PC-3 (cell line): ENCODE measurements around the gene CLINT1. TPM values are rescaled to one million over a fixed set of nuclear protein-coding genes. Genes with fewer than 3 reads are reported as not detected.

ENCODE experiments used
- ATAC-seq: fragments of 200-7000 bp; cut with Tn5 transposase; 2 replicates; pipeline ENCODE4 v1.9.1; 2020; ENCODE audit warnings: mild to moderate bottlenecking, moderate library complexity
- BruUV-seq: library from RNA; stranded (reverse); fragments of 400-500 nt; replicated peaks from 2 replicates; lab custom pipeline; 2021; lab: Mats Ljungman, UMichigan
- CTCF ChIA-PET: fragments of 300-600 bp; sonication (Branson Sonifier 250); formaldehyde crosslinking; loops from one replicate; lab custom pipeline; 2022; ENCODE audit warnings: antibody characterized with exemption; lab: Charles Lee
- POLR2A ChIA-PET: fragments of 300-600 bp; sonication (Branson Sonifier 250); formaldehyde crosslinking; loops from one replicate; lab custom pipeline; 2022; ENCODE audit warnings: antibody characterized with exemption; ENCODE audit not compliant: unreplicated experiment; lab: Charles Lee
- DNase-seq: peaks from one replicate; pipeline ENCODE4 v3.0.0-alpha.2; 2015
- H2AFZ ChIP-seq: fragments of 300-600 bp; sonication (generic); 2 replicates; pipeline ENCODE4 v1.6.0; 2016; ENCODE audit warnings: antibody characterized with exemption, low read length
- H3F3A ChIP-seq: fragments of 300-600 bp; sonication (generic); one replicate; pipeline ENCODE4 v1.6.0; 2017; ENCODE audit warnings: antibody characterized with exemption, low read length, control low read depth, mild to moderate bottlenecking; ENCODE audit not compliant: unreplicated experiment
- H3K27ac ChIP-seq: fragments of 300-600 bp; sonication (generic); 2 replicates; pipeline ENCODE4 v1.5.1; 2016; ENCODE audit warnings: mild to moderate bottlenecking, low read length
- H3K27me3 ChIP-seq: fragments of 300-600 bp; sonication (generic); 2 replicates; pipeline ENCODE4 v1.6.1; 2016; ENCODE audit warnings: low read length, mixed read lengths
- H3K36me3 ChIP-seq: fragments of 300-600 bp; sonication (generic); 2 replicates; pipeline ENCODE4 v1.6.1; 2016; ENCODE audit warnings: low read depth, mixed run types, low read length, mixed read lengths
- H3K4me1 ChIP-seq: fragments of 300-600 bp; sonication (generic); 2 replicates; pipeline ENCODE4 v1.5.1; 2016; ENCODE audit warnings: low read length; ENCODE audit not compliant: insufficient read depth
- H3K4me2 ChIP-seq: fragments of 300-600 bp; sonication (generic); 2 replicates; pipeline ENCODE4 v1.6.0; 2016; ENCODE audit warnings: low read length
- H3K4me3 ChIP-seq: fragments of 300-600 bp; sonication (generic); 2 replicates; pipeline ENCODE4 v1.5.1; 2016; ENCODE audit warnings: mild to moderate bottlenecking, low read length, mixed read lengths
- H3K79me2 ChIP-seq: fragments of 300-600 bp; sonication (generic); 2 replicates; pipeline ENCODE4 v1.6.1; 2017; ENCODE audit warnings: low read length, mixed read lengths
- H3K9ac ChIP-seq: fragments of 300-600 bp; sonication (generic); 2 replicates; pipeline ENCODE4 v1.6.0; 2016; ENCODE audit warnings: mild to moderate bottlenecking, low read length
- H3K9me2 ChIP-seq: fragments of 300-600 bp; sonication (generic); replicated peaks from 2 replicates; pipeline ENCODE4 v1.6.1; 2016; ENCODE audit warnings: mixed run types, low read length, mixed read lengths
- H3K9me3 ChIP-seq: fragments of 300-600 bp; sonication (generic); 2 replicates; pipeline ENCODE4 v1.6.1; 2016; ENCODE audit warnings: low read length, mixed read lengths
- H4K20me1 ChIP-seq: fragments of 300-600 bp; sonication (generic); 2 replicates; pipeline ENCODE4 v1.6.1; 2016; ENCODE audit warnings: low read length, mixed read lengths
- CTCF ChIP-seq: fragments of 300-600 bp; sonication (generic); conservative IDR thresholded peaks from 2 replicates; pipeline ENCODE4 v1.5.1; 2017; ENCODE audit warnings: antibody characterized with exemption, low read depth, mild to moderate bottlenecking, low read length
- EZH2 ChIP-seq: fragments of 300-600 bp; sonication (generic); IDR thresholded peaks from one replicate; pipeline ENCODE4 v1.6.1; 2017; ENCODE audit warnings: antibody characterized with exemption, mild to moderate bottlenecking, low read length; ENCODE audit not compliant: unreplicated experiment
- EZH2phosphoT487 ChIP-seq: fragments of 300-600 bp; sonication (generic); IDR thresholded peaks from 2 replicates; pipeline ENCODE4 v1.6.1; 2018; ENCODE audit warnings: mild to moderate bottlenecking, antibody characterized with exemption, low read length, borderline replicate concordance
- intact Hi-C: fragments of 100-400 bp; cut with micrococcal nuclease; formaldehyde crosslinking; loops from 2 replicates; pipeline ENCODE4 v1.9.0; 2023
- total RNA-seq: library from RNA; depleted of rRNA; stranded (reverse); fragments of >200 nt; gene quantifications from 2 replicates; pipeline ENCODE4 v1.2.3, GENCODE V29; 2014

Gene CLINT1
- total RNA-seq, 1 experiment from 2014 or later = 125 TPM

DNA sequence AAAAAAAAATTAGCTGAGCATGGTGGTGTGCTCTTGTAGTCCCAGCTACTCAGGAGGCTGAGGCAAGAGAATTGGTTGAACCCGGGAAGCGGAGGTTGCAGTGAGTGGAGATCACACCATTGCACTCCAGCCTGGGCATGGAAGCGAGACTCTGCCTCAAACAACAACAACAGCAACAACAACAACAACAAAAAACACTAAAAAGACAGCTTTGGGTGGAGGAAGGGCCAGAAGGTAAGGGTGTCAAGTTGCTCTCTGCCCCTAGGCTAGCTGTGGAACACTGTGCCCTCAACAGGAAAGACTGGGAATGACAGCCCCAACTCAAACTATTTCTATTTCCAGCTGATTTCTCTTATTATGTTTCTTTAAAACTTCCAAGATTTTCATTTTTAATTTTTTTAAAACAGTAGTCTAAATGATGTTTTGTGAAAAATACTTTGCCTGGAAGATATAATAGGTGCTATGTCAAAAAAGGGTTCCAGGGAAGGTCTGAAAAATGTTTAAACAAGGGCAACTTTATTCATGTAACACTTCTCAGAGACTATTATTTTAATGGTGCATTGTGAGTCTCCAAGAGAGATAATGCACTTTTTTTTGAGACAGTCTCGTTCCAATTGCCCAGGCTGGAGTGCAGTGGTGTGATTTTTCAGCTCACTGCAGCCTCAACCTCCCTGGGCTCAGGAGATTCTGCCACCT, 29.9 kb downstream of the CLINT1 start:
- BruUV-seq = no TSS peak
- H3K79me2 ChIP-seq = peaks cover 81% of the 10 kb centered on the region
- DNase-seq = peak; percentile 60

GRCh38 chr5:157828105-157828943, 30.6 kb downstream of the CLINT1 start:
- H3K79me2 ChIP-seq = peaks cover 80% of the 10 kb centered on the region
- no peaks in the 10 kb centered on the region for H3K36me3 ChIP-seq
- CTCF ChIA-PET = no interaction called here
- no peak for DNase-seq
- H3K4me2 ChIP-seq = no peak overlapping the region
- no peaks in the 10 kb centered on the region for H3K27me3 ChIP-seq
- H3K4me1 ChIP-seq = no peaks in the 10 kb centered on the region
- H3K9me3 ChIP-seq = no peaks in the 10 kb centered on the region
- no TSS peak for BruUV-seq
- H3K27ac ChIP-seq = no peak overlapping the region
- H3K9me2 ChIP-seq = no peaks in the 10 kb centered on the region
- ATAC-seq = no peak; the same call in 1 of the 2 replicates
- H3F3A ChIP-seq = no peaks in the 10 kb centered on the region
- no peak overlapping the region for H3K4me3 ChIP-seq
- no peak for TF ChIP-seq CTCF
- TF ChIP-seq EZH2 = no peak
- no peak for TF ChIP-seq EZH2phosphoT487
- intact Hi-C loops = loop anchor here (10.0 kb wide), 1 partner anchor 1306 kb away; no protein-coding TSS in a partner anchor
- H2AFZ ChIP-seq = no peak overlapping the region
- H3K9ac ChIP-seq = no peak overlapping the region
- H4K20me1 ChIP-seq = peaks cover 46% of the 10 kb centered on the region
- POLR2A ChIA-PET = no interaction called here

More for the DNA sequence above, 29.9 kb downstream of the CLINT1 start:
- POLR2A ChIA-PET = no interaction called here
- no peak overlapping the region for H3K9ac ChIP-seq
- H4K20me1 ChIP-seq = peaks cover 46% of the 10 kb centered on the region
- H3K9me3 ChIP-seq = no peaks in the 10 kb centered on the region
- no peaks in the 10 kb centered on the region for H3F3A ChIP-seq
- no peak overlapping the region for H3K4me3 ChIP-seq
- no peak overlapping the region for H3K27ac ChIP-seq
- H3K4me1 ChIP-seq = no peaks in the 10 kb centered on the region
- no peaks in the 10 kb centered on the region for H3K9me2 ChIP-seq
- intact Hi-C loops = loop anchor here (10.0 kb wide), 1 partner anchor 1306 kb away; no protein-coding TSS in a partner anchor
- no peak overlapping the region for H3K4me2 ChIP-seq
- ATAC-seq = peak; percentile 63
- TF ChIP-seq CTCF (peak; percentile 71), EZH2phosphoT487 (no peak)
- CTCF ChIA-PET = interaction anchor here (0.6 kb wide), 1 partner anchor 60 kb away, joined by 9 read pairs; no protein-coding TSS in a partner anchor
- no peaks in the 10 kb centered on the region for H3K27me3 ChIP-seq
- H2AFZ ChIP-seq = no peak overlapping the region
- no peaks in the 10 kb centered on the region for H3K36me3 ChIP-seq
